ENCODE data around the gene ATP11B. TPM values are rescaled to one million over a fixed set of nuclear protein-coding genes. Genes with fewer than 3 reads are reported as not detected.

The ATP11B gene
- total RNA-seq, 4 donors from 2014 or later = 59.0 to 117 (median 75.7) TPM

GRCh38 chr3:182914341-182914740 lies 121.0 kb downstream of the ATP11B start:
- DNase-seq (ENCODE audit: low spot score) (no peak), ATAC-seq (ENCODE audit: low FRiP score) (no peak)
- TF ChIP-seq, protein P1, sequence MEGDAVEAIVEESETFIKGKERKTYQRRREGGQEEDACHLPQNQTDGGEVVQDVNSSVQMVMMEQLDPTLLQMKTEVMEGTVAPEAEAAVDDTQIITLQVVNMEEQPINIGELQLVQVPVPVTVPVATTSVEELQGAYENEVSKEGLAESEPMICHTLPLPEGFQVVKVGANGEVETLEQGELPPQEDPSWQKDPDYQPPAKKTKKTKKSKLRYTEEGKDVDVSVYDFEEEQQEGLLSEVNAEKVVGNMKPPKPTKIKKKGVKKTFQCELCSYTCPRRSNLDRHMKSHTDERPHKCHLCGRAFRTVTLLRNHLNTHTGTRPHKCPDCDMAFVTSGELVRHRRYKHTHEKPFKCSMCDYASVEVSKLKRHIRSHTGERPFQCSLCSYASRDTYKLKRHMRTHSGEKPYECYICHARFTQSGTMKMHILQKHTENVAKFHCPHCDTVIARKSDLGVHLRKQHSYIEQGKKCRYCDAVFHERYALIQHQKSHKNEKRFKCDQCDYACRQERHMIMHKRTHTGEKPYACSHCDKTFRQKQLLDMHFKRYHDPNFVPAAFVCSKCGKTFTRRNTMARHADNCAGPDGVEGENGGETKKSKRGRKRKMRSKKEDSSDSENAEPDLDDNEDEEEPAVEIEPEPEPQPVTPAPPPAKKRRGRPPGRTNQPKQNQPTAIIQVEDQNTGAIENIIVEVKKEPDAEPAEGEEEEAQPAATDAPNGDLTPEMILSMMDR (IDR thresholded peaks at IDR 0.05) = no peak

DNA sequence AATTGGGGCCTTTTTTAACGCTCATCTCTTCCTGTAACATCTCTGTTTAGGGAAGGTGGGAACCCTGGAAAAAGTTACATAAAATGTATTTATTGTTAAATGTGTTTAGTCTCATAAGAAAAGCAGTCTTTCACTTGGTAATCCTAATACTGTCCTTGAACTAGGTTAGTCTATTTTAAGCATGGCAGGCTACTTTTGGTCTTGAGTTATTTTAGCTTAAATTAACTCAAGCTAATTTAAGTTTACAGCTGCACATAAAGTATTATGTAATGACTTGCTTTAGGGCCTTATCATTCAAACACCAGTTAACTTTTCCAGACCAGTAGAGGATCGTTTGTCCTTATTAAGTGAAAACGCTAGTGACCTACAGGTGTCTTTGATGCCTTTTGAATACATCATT lies 123.8 kb downstream of the ATP11B start:
- TF ChIP-seq, protein P1 (IDR thresholded peaks at IDR 0.05) = no peak
- no peak for DNase-seq (ENCODE audit: low spot score)
- ATAC-seq (ENCODE audit: low FRiP score) = no peak

GRCh38 chr3:182919866-182920357 lies 126.6 kb downstream of the ATP11B start:
- DNase-seq (ENCODE audit: low spot score) = no peak
- no peak for ATAC-seq (ENCODE audit: low FRiP score)
- TF ChIP-seq, protein P1 (IDR thresholded peaks at IDR 0.05) = no peak

- DNase-seq (ENCODE audit: low spot score) (no peak), ATAC-seq (ENCODE audit: low FRiP score) (no peak)
- TF ChIP-seq, protein P1 (IDR thresholded peaks at IDR 0.05) = no peak
Measured at GRCh38 chr3:182920515-182921084, 127.3 kb downstream of the ATP11B start.

GRCh38 chr3:182921665-182922355 lies 128.5 kb downstream of the ATP11B start:
- ATAC-seq (ENCODE audit: low FRiP score) = no peak
- TF ChIP-seq, protein P1 (IDR thresholded peaks at IDR 0.05) = no peak
- no peak for DNase-seq (ENCODE audit: low spot score)

- DNase-seq (ENCODE audit: low spot score) (no peak), ATAC-seq (ENCODE audit: low FRiP score) (no peak)
- TF ChIP-seq, protein P1 (IDR thresholded peaks at IDR 0.05) = no peak
Measured at GRCh38 chr3:182925330-182925943, 132.1 kb downstream of the ATP11B start.

Data from omental fat pad (tissue), 4 donors.